Ascending aorta (tissue), 2 donors: ENCODE data around the gene MAP6. TPM values are rescaled to one million over a fixed set of nuclear protein-coding genes. Genes with fewer than 3 reads are reported as not detected.

Experiments
- DNase-seq, 2 donors: peaks; one replicate each; pipeline ENCODE4 v3.0.0-alpha.2; 2019; ENCODE audit warnings: low spot score in 2 of 2
- H3K27ac ChIP-seq, 2 donors: fragments of 200-600 bp; sonication (generic); one replicate each; pipeline ENCODE4 v1.5.1; 2016 to 2017; ENCODE audit warnings: mild to moderate bottlenecking in 1 of 2
- H3K27me3 ChIP-seq: fragments of 200-600 bp; sonication (generic); one replicate; pipeline ENCODE4 v1.5.1; 2017
- H3K36me3 ChIP-seq, 2 donors: fragments of 200-600 bp; sonication (generic); one replicate each; pipeline ENCODE4 v1.5.1; 2016
- H3K4me1 ChIP-seq, 2 donors: fragments of 200-600 bp; sonication (generic); one replicate each; pipeline ENCODE4 v1.5.1; 2016 to 2017; ENCODE audit warnings: mild to moderate bottlenecking in 1 of 2
- H3K4me3 ChIP-seq, 2 donors: fragments of 200-600 bp; sonication (generic); one replicate each; pipeline ENCODE4 v1.5.1; 2016 to 2017; ENCODE audit warnings: mild to moderate bottlenecking in 1 of 2
- H3K9me3 ChIP-seq, 2 donors: fragments of 200-600 bp; sonication (generic); one replicate each; pipeline ENCODE4 v1.5.1; 2016
- CTCF ChIP-seq, 3 experiments: fragments of 200-600 bp in 2 of 3; fragments of 450-650 bp in 1 of 3; sonication (generic) in 2 of 3; IDR thresholded peaks; one replicate each; pipeline ENCODE4 v1.5.1; 2016 to 2019; ENCODE audit warnings: antibody characterized with exemption in 3 of 3, mild to moderate bottlenecking in 1 of 3, moderate library complexity in 1 of 3
- intact Hi-C: fragments of 100-400 bp; cut with DNase I; formaldehyde crosslinking; loops from one replicate; pipeline ENCODE4 v1.15.1; 2023
- total RNA-seq: library from RNA; depleted of rRNA; stranded (reverse); fragments of >200 nt; gene quantifications from one replicate; pipeline ENCODE4 v1.1.0, GENCODE V29; 2016

MAP6 gene
- total RNA-seq, 1 donor from 2014 or later = 15.8 TPM

- intact Hi-C loops = no loop called here
- DNase-seq = peak in 1 of 2 donors; percentile 72
- peaks cover 0 to 13% of the 10 kb centered on the region in 2 donors for H3K4me1 ChIP-seq
- peak overlapping the region in 1 of 2 donors; percentile 14 for H3K4me3 ChIP-seq
- H3K36me3 ChIP-seq = no peaks in the 10 kb centered on the region
- H3K27ac ChIP-seq = peak overlapping the region; percentile 65 to 71
- no peaks in the 10 kb centered on the region for H3K27me3 ChIP-seq
- H3K9me3 ChIP-seq = no peaks in the 10 kb centered on the region
- TF ChIP-seq CTCF (IDR thresholded peaks at IDR 0.05) = no peak
Observed at GRCh38 chr11:75635066-75635862, 33.6 kb downstream of the MAP6 start.

GRCh38 chr11:75633409-75634066 lies 35.3 kb downstream of the MAP6 start:
- no peak for TF ChIP-seq CTCF (IDR thresholded peaks at IDR 0.05)
- Histone ChIP-seq H3K27me3 (no peaks in the 10 kb centered on the region), H3K4me1 (peaks cover 0 to 5% of the 10 kb centered on the region in 2 donors), H3K4me3 (no peak overlapping the region), H3K36me3 (no peaks in the 10 kb centered on the region), H3K27ac (no peak overlapping the region), H3K9me3 (no peaks in the 10 kb centered on the region)
- DNase-seq = no peak
- intact Hi-C loops = no loop called here

- no peaks in the 10 kb centered on the region for H3K36me3 ChIP-seq
- TF ChIP-seq CTCF (IDR thresholded peaks at IDR 0.05) = no peak
- no peak for DNase-seq
- H3K27ac ChIP-seq = no peak overlapping the region
- H3K4me3 ChIP-seq = no peak overlapping the region
- H3K4me1 ChIP-seq = peaks cover 0 to 5% of the 10 kb centered on the region in 2 donors
- H3K9me3 ChIP-seq = no peaks in the 10 kb centered on the region
- intact Hi-C loops = no loop called here
- no peaks in the 10 kb centered on the region for H3K27me3 ChIP-seq
Observed at GRCh38 chr11:75632962-75633361, 35.9 kb downstream of the MAP6 start.

GRCh38 chr11:75632450-75632849 lies 36.4 kb downstream of the MAP6 start:
- H3K27ac ChIP-seq = no peak overlapping the region
- intact Hi-C loops = no loop called here
- H3K36me3 ChIP-seq = no peaks in the 10 kb centered on the region
- no peaks in the 10 kb centered on the region for H3K27me3 ChIP-seq
- no peaks in the 10 kb centered on the region for H3K9me3 ChIP-seq
- H3K4me1 ChIP-seq = peaks cover 0 to 5% of the 10 kb centered on the region in 2 donors
- no peak for TF ChIP-seq CTCF (IDR thresholded peaks at IDR 0.05)
- no peak for DNase-seq
- H3K4me3 ChIP-seq = no peak overlapping the region

GRCh38 chr11:75631086-75631730 lies 37.6 kb downstream of the MAP6 start:
- H3K27ac ChIP-seq = no peak overlapping the region
- no peak for DNase-seq
- no peak overlapping the region for H3K4me3 ChIP-seq
- H3K36me3 ChIP-seq = no peaks in the 10 kb centered on the region
- no peaks in the 10 kb centered on the region for H3K27me3 ChIP-seq
- intact Hi-C loops = no loop called here
- no peak for TF ChIP-seq CTCF (IDR thresholded peaks at IDR 0.05)
- no peaks in the 10 kb centered on the region for H3K9me3 ChIP-seq
- H3K4me1 ChIP-seq = peaks cover 0 to 9% of the 10 kb centered on the region in 2 donors
